Panc1 (cell line): ENCODE measurements around the gene CHST13. TPM values are rescaled to one million over a fixed set of nuclear protein-coding genes. Genes with fewer than 3 reads are reported as not detected.

ENCODE experiments used
- ATAC-seq: fragments of 200-7000 bp; cut with Tn5 transposase; 2 replicates; pipeline ENCODE4 v1.9.1; 2020; ENCODE audit warnings: mild to moderate bottlenecking, moderate library complexity
- BruUV-seq: library from RNA; stranded (reverse); fragments of 400-500 nt; replicated peaks from 2 replicates; lab custom pipeline; 2021; lab: Mats Ljungman, UMichigan
- CTCF ChIA-PET: fragments of 300-600 bp; sonication (Branson Sonifier 250); formaldehyde crosslinking; loops from one replicate; lab custom pipeline; 2022; ENCODE audit warnings: antibody characterized with exemption; lab: Charles Lee
- POLR2A ChIA-PET: fragments of 300-600 bp; sonication (Branson Sonifier 250); formaldehyde crosslinking; loops from one replicate; lab custom pipeline; 2022; ENCODE audit warnings: antibody characterized with exemption; lab: Charles Lee
- DNase-seq: peaks from one replicate; pipeline ENCODE4 v3.0.0-alpha.2; 2010; ENCODE audit warnings: low read depth, low spot score
- H3K27ac ChIP-seq: 2 replicates; pipeline ENCODE4 v1.5.1; 2011; ENCODE audit warnings: mild to moderate bottlenecking, low read length, inconsistent platforms
- H3K27me3 ChIP-seq: fragments of 200-500 bp; sonication (Bioruptor generic); 2 replicates; pipeline ENCODE4 v1.6.0; 2014; ENCODE audit warnings: low read length, inconsistent platforms; ENCODE audit not compliant: control insufficient read depth, insufficient read depth
- H3K36me3 ChIP-seq: fragments of 200-500 bp; sonication (Bioruptor generic); 2 replicates; pipeline ENCODE4 v1.5.1; 2014; ENCODE audit warnings: inconsistent platforms, mild to moderate bottlenecking, low read length, moderate library complexity; ENCODE audit not compliant: control insufficient read depth, insufficient read depth
- H3K4me1 ChIP-seq: 2 replicates; pipeline ENCODE4 v1.5.1; 2011; ENCODE audit warnings: inconsistent platforms, mild to moderate bottlenecking, low read length, moderate library complexity; ENCODE audit not compliant: control insufficient read depth, insufficient read depth
- H3K4me3 ChIP-seq, 2 experiments: 2 replicates each; pipeline ENCODE4 v1.5.1; 2011 to 2012; ENCODE audit warnings: low read depth in 2 of 2, low read length in 2 of 2, mild to moderate bottlenecking in 2 of 2, inconsistent platforms in 1 of 2, moderate library complexity in 1 of 2
- H3K9me3 ChIP-seq: fragments of 200-500 bp; sonication (Bioruptor generic); 2 replicates; pipeline ENCODE4 v1.5.1; 2014; ENCODE audit warnings: low read depth, mild to moderate bottlenecking, inconsistent platforms, low read length, moderate library complexity; ENCODE audit not compliant: control insufficient read depth, insufficient read depth
- POLR2AphosphoS5 ChIP-seq: IDR thresholded peaks from 2 replicates; pipeline ENCODE4 v1.6.1; 2012; ENCODE audit warnings: mild to moderate bottlenecking, low read depth, low read length, moderate library complexity
- SIN3A ChIP-seq: IDR thresholded peaks from 2 replicates; pipeline ENCODE4 v1.6.1; 2012; ENCODE audit warnings: low read depth, mild to moderate bottlenecking, low read length, moderate library complexity, borderline replicate concordance; ENCODE audit not compliant: insufficient read depth
- TCF7L2 ChIP-seq: IDR thresholded peaks from 2 replicates; pipeline ENCODE4 v1.6.1; 2011; ENCODE audit warnings: mild to moderate bottlenecking, low read depth, low read length, inconsistent platforms
- in situ Hi-C: cut with HindIII; loops from 2 replicates; pipeline ENCODE4 v1.10.0; 2016; ENCODE audit warnings: low sequenced_read_pairs, low pct_unique_long_range_greater_than_20kb
- intact Hi-C: fragments of 100-400 bp; cut with micrococcal nuclease; formaldehyde crosslinking; loops from one replicate; pipeline ENCODE4 v1.10.0; 2022; ENCODE audit not compliant: unreplicated experiment
- total RNA-seq: library from RNA; stranded (reverse); gene quantifications from one replicate; pipeline ENCODE4 v1.2.1, GENCODE V29; 2021; ENCODE audit not compliant: unreplicated experiment
- TF ChIP-seq, protein P1 (sequence below), 2 experiments: IDR thresholded peaks; 2 replicates each; pipeline ENCODE4 v1.6.1; 2011 to 2012; ENCODE audit warnings: low read depth in 2 of 2, control low read depth in 1 of 2, low read length in 1 of 2, mild to moderate bottlenecking in 1 of 2, moderate library complexity in 1 of 2; ENCODE audit not compliant: insufficient read depth in 1 of 2
- TF ChIP-seq, protein P2 (sequence below): fragments of 450-650 bp; IDR thresholded peaks from 2 replicates; pipeline ENCODE4 v1.5.1; 2017; ENCODE audit warnings: mild to moderate bottlenecking

CHST13 gene
- total RNA-seq, 1 experiment from 2014 or later = 0.64 TPM

DNA sequence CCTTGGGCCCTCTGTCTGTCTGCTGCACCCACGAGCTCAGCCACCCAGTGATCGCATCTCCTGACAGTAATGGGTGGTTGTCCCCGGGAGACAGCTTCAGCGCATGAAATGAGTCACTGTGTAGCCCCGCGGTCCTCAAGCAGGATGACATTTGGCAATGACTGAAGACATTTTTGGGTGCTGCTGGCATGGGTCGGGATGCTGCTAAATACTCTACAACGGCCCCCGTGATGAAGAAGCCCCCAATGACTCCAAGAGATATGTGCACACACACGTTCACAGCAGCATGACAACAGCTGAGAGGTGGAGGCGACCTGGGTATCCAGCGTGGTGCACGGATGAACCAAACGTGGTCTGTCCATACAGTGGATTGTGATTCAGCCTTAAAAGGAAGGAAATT is 30.9 kb upstream of the CHST13 start:
- H3K36me3 ChIP-seq = no peaks in the 10 kb centered on the region
- no peaks in the 10 kb centered on the region; the same call in 1 of the 2 replicates for H3K4me1 ChIP-seq
- no peak for ATAC-seq
- ChIA-PET POLR2A (no interaction called here), CTCF (no interaction called here)
- H3K27me3 ChIP-seq = no peaks in the 10 kb centered on the region
- intact Hi-C loops = no loop called here
- DNase-seq = no peak
- no peak overlapping the region for H3K4me3 ChIP-seq
- in situ Hi-C loops = no loop called here
- H3K27ac ChIP-seq = no peak overlapping the region
- H3K9me3 ChIP-seq = no peaks in the 10 kb centered on the region
- no peak for TF ChIP-seq TCF7L2
- TF ChIP-seq, protein P1, sequence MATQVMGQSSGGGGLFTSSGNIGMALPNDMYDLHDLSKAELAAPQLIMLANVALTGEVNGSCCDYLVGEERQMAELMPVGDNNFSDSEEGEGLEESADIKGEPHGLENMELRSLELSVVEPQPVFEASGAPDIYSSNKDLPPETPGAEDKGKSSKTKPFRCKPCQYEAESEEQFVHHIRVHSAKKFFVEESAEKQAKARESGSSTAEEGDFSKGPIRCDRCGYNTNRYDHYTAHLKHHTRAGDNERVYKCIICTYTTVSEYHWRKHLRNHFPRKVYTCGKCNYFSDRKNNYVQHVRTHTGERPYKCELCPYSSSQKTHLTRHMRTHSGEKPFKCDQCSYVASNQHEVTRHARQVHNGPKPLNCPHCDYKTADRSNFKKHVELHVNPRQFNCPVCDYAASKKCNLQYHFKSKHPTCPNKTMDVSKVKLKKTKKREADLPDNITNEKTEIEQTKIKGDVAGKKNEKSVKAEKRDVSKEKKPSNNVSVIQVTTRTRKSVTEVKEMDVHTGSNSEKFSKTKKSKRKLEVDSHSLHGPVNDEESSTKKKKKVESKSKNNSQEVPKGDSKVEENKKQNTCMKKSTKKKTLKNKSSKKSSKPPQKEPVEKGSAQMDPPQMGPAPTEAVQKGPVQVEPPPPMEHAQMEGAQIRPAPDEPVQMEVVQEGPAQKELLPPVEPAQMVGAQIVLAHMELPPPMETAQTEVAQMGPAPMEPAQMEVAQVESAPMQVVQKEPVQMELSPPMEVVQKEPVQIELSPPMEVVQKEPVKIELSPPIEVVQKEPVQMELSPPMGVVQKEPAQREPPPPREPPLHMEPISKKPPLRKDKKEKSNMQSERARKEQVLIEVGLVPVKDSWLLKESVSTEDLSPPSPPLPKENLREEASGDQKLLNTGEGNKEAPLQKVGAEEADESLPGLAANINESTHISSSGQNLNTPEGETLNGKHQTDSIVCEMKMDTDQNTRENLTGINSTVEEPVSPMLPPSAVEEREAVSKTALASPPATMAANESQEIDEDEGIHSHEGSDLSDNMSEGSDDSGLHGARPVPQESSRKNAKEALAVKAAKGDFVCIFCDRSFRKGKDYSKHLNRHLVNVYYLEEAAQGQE (IDR thresholded peaks at IDR 0.05; ENCODE audit: insufficient read depth in 1 of 2, low read depth in 2 of 2, low read length in 1 of 2) = no peak
- TF ChIP-seq, protein P2, sequence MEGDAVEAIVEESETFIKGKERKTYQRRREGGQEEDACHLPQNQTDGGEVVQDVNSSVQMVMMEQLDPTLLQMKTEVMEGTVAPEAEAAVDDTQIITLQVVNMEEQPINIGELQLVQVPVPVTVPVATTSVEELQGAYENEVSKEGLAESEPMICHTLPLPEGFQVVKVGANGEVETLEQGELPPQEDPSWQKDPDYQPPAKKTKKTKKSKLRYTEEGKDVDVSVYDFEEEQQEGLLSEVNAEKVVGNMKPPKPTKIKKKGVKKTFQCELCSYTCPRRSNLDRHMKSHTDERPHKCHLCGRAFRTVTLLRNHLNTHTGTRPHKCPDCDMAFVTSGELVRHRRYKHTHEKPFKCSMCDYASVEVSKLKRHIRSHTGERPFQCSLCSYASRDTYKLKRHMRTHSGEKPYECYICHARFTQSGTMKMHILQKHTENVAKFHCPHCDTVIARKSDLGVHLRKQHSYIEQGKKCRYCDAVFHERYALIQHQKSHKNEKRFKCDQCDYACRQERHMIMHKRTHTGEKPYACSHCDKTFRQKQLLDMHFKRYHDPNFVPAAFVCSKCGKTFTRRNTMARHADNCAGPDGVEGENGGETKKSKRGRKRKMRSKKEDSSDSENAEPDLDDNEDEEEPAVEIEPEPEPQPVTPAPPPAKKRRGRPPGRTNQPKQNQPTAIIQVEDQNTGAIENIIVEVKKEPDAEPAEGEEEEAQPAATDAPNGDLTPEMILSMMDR = no peak
- no peak for TF ChIP-seq POLR2AphosphoS5
- no TSS peak for BruUV-seq

DNA sequence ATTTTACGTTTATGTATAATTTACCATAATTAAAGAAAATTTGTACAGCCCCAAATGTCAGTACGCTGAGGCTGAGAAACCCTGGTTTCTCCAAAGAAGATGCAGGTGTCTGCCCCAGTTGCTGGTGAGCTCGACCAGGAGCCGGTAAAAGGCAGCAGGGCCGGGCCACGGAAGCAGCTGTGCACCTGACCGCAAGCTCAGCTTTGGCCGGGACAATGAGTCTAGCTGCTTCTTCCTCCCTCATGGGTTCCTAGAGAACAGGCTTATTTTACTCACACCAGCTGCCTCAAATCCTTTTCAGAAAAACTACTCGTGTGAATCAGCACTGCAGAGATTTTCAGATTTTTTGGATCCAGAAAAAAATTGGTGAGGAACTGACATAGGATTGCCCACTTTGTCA is 30.2 kb upstream of the CHST13 start:
- BruUV-seq = no TSS peak
- no peaks in the 10 kb centered on the region; the same call in 1 of the 2 replicates for H3K4me1 ChIP-seq
- H3K27ac ChIP-seq = no peak overlapping the region
- in situ Hi-C loops = no loop called here
- H3K4me3 ChIP-seq = no peak overlapping the region
- no peaks in the 10 kb centered on the region for H3K36me3 ChIP-seq
- no peaks in the 10 kb centered on the region for H3K9me3 ChIP-seq
- POLR2A ChIA-PET = no interaction called here
- CTCF ChIA-PET = no interaction called here
- TF ChIP-seq SIN3A = no peak
- TF ChIP-seq, protein P1 (IDR thresholded peaks at IDR 0.05; ENCODE audit: insufficient read depth in 1 of 2, low read depth in 2 of 2, low read length in 1 of 2) = no peak
- TF ChIP-seq POLR2AphosphoS5 = no peak
- no peak for TF ChIP-seq TCF7L2
- TF ChIP-seq, protein P2 = no peak
- no peaks in the 10 kb centered on the region for H3K27me3 ChIP-seq
- DNase-seq (no peak), ATAC-seq (no peak)
- intact Hi-C loops = no loop called here
